ENCODE results near the gene NINL.
A peak's percentile ranks its signal among the peaks of the same experiment; 100 is the strongest.

NINL gene

GRCh38 chr20:25461786-25462545 is 123.4 kb downstream of the NINL start:
- DNase-seq: no peak

GRCh38 chr20:25461281-25461650 is 124.1 kb downstream of the NINL start:
- no peak for DNase-seq

- no peak for DNase-seq
These were observed 124.6 kb downstream of the NINL start for GRCh38 chr20:25460566-25461280.

DNA sequence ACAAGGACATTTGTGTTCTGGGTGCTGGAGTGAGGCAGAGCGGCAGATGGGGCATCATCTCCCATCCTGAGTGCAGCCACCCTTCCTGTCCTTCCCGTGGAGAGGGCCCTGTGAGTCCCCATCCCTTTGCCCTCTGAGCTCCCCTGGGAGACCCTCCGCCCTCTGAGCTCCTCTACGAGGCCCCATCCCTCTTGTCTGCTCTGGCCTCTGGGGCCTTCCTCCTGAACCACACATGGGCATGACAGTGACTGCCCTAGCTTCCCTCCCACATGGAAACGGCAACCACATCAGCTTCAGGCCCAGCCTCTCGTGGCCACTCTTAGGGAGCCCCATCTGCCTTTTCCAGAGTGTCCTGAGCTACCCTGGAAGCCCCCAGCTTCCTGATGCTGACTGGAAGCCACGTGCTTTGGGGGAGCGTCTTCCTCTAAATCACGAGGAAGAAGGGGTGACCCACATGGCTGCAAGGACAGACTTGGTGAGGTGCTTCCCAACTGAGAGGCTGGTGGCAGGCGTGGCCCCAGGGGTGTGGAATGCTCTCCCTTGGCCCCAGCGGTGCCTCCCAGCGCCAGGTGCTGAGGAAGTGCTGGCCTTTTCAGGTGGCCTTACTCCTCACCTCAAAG is 125.3 kb downstream of the NINL start:
- DNase-seq: no peak

DNA sequence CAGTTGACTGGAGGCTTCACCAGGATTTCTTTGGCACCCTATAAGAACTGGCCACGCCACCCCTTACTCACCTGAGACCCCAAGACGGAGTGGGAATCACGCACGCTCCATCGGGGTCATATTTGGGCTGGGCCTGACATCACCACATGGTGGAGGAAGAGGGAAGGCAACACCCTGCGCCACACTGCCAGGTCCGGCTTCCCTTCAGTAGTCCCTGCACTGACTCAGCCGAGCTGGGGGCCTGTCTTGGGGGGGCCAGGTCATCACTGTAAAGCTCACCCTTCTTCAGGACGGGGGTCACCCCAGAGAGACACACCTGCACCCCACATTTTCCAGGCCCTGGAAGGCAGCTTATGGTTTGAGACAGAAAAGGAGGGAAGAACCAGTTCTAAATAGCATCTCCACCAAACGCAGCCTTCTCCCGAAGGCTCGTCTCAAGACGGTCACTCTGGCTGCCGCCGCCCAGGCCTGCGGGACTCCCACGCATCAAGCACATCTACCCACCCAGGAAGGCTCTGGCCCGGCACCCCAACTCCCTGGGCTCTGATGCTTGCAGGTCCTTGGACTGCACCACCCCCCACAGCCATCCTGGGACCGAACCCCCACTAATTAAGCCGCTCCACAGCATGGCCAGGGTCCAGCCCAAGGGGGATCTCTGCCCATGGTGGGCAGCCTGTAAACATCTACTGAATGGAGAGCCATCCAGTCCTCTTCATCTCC is 126.1 kb downstream of the NINL start:
- DNase-seq: no peak

DNA sequence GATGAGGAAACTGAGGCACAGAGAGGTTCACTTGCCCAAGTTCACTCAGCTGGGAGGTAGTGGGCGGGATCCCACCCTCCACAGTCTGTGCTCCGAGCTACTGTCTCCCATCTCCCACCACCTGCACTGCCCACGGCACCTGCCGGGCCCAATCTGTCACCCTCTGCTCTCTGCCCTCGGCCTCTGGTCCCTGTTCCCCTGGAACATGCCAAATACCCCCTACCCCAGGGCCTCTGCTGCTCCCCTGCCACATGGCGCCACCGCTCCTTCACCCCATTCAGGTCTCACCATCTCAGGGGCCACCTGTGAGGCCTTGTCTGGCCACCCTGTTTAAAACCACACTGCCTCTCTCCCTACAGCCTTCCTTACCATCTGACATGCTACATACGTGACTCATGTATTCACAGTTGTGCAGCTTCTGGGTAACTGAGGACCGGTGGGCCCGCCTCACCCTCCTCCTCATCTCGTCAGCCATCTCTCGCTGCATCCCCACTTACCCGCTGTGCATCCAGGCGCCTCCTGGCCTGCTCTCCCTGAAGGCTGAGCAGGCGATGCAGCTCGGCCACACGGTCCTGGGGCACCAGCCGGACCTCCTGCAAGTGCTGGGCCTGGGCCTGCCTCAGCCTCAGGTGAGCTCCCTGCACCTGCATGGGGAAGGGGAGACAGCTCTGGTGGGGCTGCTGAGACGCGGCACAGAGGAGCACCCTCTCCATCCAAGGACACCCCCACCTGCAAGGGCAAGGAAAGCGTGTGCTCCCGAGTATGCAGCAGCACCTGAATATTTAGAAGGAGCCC is 127.2 kb downstream of the NINL start:
- no peak for DNase-seq

DNA sequence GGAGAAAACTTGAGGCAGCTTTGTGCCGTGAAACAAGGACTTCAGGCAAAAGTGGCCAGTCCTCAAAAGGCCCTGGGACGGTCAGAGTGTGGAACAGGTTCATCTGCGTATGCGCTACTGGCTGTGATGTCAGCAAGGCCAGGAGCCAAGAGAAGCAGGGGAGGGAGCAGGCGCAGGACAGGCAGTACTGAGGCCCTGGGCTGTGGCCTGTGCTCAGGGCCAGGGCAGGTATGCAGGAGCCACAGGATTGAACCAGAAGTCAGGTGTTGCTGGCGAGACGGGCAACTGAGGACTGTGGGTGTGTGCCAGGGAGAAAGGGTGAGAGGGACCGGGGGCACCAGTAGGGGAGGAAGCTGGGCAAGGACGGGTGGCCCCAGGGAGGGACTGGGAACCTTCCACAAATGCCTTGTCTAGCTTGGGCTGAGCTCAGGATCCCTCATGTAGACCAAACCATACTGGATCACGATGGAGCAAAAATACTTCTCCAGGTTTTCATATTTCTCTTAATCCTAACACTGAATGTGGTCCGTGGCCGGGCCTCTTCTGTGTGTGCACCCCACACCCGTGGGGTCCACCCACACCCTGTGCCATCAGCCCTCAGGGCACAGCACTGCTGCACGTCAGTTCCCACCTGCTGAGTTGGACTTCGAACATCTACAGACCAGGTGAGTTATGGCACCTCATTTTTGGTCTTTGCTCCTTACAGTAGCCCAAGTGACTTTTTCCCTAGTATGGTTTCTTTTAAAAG is 131.0 kb downstream of the NINL start:
- no peak for DNase-seq

- DNase-seq: no peak
These were observed 132.1 kb downstream of the NINL start for GRCh38 chr20:25453035-25453810.

- DNase-seq: no peak
These were observed 133.0 kb downstream of the NINL start for GRCh38 chr20:25452333-25452732.

- DNase-seq: no peak
These were observed 137.7 kb downstream of the NINL start for GRCh38 chr20:25447671-25448070.

DNA sequence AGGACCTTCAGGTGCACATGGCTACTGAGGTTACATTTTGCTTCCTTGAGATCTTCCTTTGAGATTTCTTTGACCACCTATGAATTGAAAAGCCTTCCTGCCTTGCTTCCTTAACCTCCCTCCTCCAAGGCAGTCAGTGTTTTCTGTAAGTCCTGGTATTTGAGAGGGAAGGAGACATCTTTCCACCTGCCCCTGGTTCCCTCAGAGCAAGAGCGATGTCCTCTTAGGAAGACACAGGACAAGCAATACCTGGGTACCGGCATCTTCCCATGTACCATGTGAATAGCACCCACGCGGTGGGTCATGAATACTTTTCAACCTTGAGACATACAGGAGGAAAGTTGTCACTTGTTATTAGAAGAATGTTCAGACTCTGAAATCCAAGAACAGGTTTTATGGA is 140.8 kb downstream of the NINL start:
- no peak for DNase-seq

- no peak for DNase-seq
These were observed 146.0 kb downstream of the NINL start for GRCh38 chr20:25439328-25439727.

DNA sequence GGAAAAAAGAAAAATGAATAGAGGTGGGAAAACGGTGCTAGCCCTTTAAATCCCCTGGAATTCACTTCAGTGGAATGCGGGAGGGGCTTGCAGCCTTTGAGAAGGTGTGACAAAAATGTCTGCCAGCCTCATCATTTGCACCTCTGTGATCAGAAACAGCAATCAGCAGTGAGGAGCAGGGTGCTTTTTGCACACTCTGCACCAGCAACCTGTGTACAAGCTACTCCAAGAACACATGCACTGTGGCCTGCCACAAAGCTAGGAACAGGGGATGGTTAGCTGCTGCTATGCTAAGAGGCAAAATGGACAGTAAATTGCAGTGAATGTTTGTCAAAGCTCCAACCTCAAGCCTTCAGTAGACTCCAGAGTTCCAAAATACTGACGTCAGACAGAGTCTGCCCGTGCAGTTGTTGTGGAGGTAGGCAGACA is 148.2 kb downstream of the NINL start:
- no peak for DNase-seq

DNA sequence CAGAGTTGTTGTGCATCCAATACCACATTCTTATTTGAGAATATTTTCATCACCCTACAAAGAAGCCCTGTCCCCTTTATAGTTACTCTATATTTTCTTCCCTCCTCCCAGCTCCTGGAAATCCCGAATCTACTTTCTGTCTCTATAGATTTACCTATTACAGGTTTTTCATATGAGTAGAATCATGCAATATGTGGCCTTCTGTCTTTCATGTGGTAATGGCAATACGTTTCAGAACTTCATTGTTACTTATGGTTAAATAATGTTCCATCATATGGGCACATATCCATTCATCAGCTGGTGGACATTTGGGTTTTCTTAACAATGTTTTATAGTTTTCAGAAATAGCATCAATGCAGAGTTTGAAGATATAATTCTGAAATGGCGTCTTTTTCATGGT is 160.8 kb downstream of the NINL start:
- DNase-seq: no peak

DNA sequence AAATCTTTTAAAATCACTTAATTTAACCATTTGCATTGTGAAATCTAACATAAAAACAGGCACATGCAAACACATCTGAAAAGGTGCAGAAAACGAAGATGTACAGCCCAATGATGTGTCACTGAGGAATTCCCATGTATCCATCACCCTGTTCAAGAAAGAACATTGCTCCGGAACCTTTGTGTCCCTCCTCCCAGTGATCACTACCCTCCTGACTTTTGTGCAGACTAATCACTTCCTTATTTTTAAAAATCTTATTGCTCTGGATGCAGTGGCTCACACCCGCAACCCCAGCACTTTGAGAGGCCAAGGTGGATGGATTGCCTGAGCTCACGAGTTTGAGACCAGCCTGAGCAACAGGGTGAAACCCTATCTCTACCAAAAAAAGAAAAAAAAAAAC is 163.3 kb downstream of the NINL start:
- no peak for DNase-seq

- no peak for DNase-seq
These were observed 164.2 kb downstream of the NINL start for GRCh38 chr20:25421102-25421501.

- DNase-seq: no peak
These were observed 166.6 kb downstream of the NINL start for GRCh38 chr20:25418776-25419175.

DNA sequence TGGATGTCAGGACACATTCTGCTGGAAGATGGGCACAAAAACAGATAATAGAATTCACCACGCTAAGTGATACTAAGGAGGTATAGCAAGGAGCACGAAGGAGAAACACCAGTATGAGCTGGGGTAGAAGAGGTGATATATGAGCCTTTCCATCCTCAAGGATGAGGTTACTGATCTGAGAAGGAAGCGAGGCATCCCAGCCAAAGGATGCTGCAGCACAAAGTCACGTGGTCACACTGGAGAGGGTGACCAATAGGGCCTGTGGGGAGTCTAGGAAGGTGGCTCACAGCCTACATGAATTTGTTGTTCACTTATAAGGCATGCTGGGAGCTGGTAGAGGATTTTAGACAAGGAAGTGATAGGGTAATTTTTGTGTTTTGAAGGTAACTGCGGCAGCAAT is 176.4 kb downstream of the NINL start:
- DNase-seq: no peak

- no peak for DNase-seq
These were observed 177.2 kb downstream of the NINL start for GRCh38 chr20:25408170-25408547.

GRCh38 chr20:25407311-25408169 is 177.8 kb downstream of the NINL start, which contains the start of gene GINS1:
Gene GINS1 (plus strand): TSS chr20:25407673. CDS start chr20:25407821, 148 bp downstream.
- peak; percentile 72 to 79 for DNase-seq

All from AML-193 (cell line).